ENCODE data around the gene CACNA1C. TPM values are rescaled to one million over a fixed set of nuclear protein-coding genes. Genes with fewer than 3 reads are reported as not detected.

Gene CACNA1C
- total RNA-seq, 1 donor from 2014 or later = 6.8 TPM

- DNase-seq (ENCODE audit: low spot score) = peak; percentile 53
Measured at GRCh38 chr12:2409656-2410265, 357.0 kb downstream of the CACNA1C start.

GRCh38 chr12:2410496-2410895, 357.7 kb downstream of the CACNA1C start:
- peak; percentile 47 for DNase-seq (ENCODE audit: low spot score)

- DNase-seq (ENCODE audit: low spot score) = peak; percentile 57
Measured at GRCh38 chr12:2411011-2411410, 358.2 kb downstream of the CACNA1C start.

GRCh38 chr12:2411616-2412304, 359.0 kb downstream of the CACNA1C start:
- peak; percentile 83 for DNase-seq (ENCODE audit: low spot score)

GRCh38 chr12:2412305-2412643, 359.5 kb downstream of the CACNA1C start:
- DNase-seq (ENCODE audit: low spot score) = peak; percentile 64

GRCh38 chr12:2413301-2413700, 360.5 kb downstream of the CACNA1C start:
- DNase-seq (ENCODE audit: low spot score) = no peak

- DNase-seq (ENCODE audit: low spot score) = peak; percentile 59
Measured at GRCh38 chr12:2413999-2414792, 361.4 kb downstream of the CACNA1C start.

- peak; percentile 81 for DNase-seq (ENCODE audit: low spot score)
Measured at GRCh38 chr12:2414810-2415567, 362.2 kb downstream of the CACNA1C start.

GRCh38 chr12:2415568-2415944, 362.8 kb downstream of the CACNA1C start:
- DNase-seq (ENCODE audit: low spot score) = peak; percentile 82

GRCh38 chr12:2416158-2416557, 363.4 kb downstream of the CACNA1C start:
- DNase-seq (ENCODE audit: low spot score) = no peak

- peak; percentile 60 for DNase-seq (ENCODE audit: low spot score)
Measured at GRCh38 chr12:2417481-2418160, 364.8 kb downstream of the CACNA1C start.

- peak; percentile 69 for DNase-seq (ENCODE audit: low spot score)
Measured at GRCh38 chr12:2418579-2418978, 365.8 kb downstream of the CACNA1C start.

GRCh38 chr12:2422591-2422990, 369.8 kb downstream of the CACNA1C start:
- DNase-seq (ENCODE audit: low spot score) = peak; percentile 82

GRCh38 chr12:2429032-2429431, 376.2 kb downstream of the CACNA1C start:
- DNase-seq (ENCODE audit: low spot score) = no peak

- no peak for DNase-seq (ENCODE audit: low spot score)
Measured at GRCh38 chr12:2431810-2432209, 379.0 kb downstream of the CACNA1C start.

GRCh38 chr12:2432856-2433255, 380.1 kb downstream of the CACNA1C start:
- no peak for DNase-seq (ENCODE audit: low spot score)

GRCh38 chr12:2435511-2435910, 382.7 kb downstream of the CACNA1C start:
- DNase-seq (ENCODE audit: low spot score) = no peak

GRCh38 chr12:2439332-2440100, 386.7 kb downstream of the CACNA1C start:
- no peak for DNase-seq (ENCODE audit: low spot score)

- no peak for DNase-seq (ENCODE audit: low spot score)
Measured at GRCh38 chr12:2443776-2444175, 391.0 kb downstream of the CACNA1C start.

GRCh38 chr12:2445968-2446367, 393.2 kb downstream of the CACNA1C start:
- DNase-seq (ENCODE audit: low spot score) = no peak

Data from mesenteric fat pad (tissue), 1 donor.